ENCODE data around the gene CHST11. TPM values are rescaled to one million over a fixed set of nuclear protein-coding genes. Genes with fewer than 3 reads are reported as not detected.

The CHST11 gene
- total and polyA plus RNA-seq, 9 of the 15 experiments (the other 6 are each of a cell fraction or from before 2014, with no cell fraction given): 2.3 to 38.7 (median 15.0) TPM

- peaks cover 26 to 78% of the 10 kb centered on the region in 2 experiments for H3K4me1 ChIP-seq (replicated peaks in 1 of 2; ENCODE audit: control insufficient read depth in 2 of 2, insufficient read depth in 2 of 2, low read length in 2 of 2)
- H3K27me3 ChIP-seq (ENCODE audit: control insufficient read depth in 2 of 2, insufficient read depth in 2 of 2, low read length in 2 of 2): no peaks in the 10 kb centered on the region
- BruUV-seq (replicated peaks): no TSS peak
- peak overlapping the region; percentile 49 to 70; a peak in 2 of 4 replicates for H3K9ac ChIP-seq (ENCODE audit: insufficient read depth in 1 of 2, low read depth in 2 of 2, low read length in 2 of 2)
- CTCF ChIA-PET (ENCODE audit: low intra/inter-chr PET ratio): interaction anchor here (0.6 kb wide), 1 partner anchor 139 kb away, joined by 3 read pairs; no protein-coding TSS in a partner anchor
- DNase-seq (ENCODE audit: extremely low read depth in 1 of 4, low spot score in 3 of 4) (no peak), FAIRE-seq (no peak), ATAC-seq (no peak)
- H4K20me1 ChIP-seq (replicated peaks; ENCODE audit: control insufficient read depth, insufficient read depth, low read length): no peaks in the 10 kb centered on the region
- H2AFZ ChIP-seq (ENCODE audit: low read depth, low read length): peak overlapping the region; percentile 47
- peaks cover 77% of the 10 kb centered on the region for H3K79me2 ChIP-seq (ENCODE audit: control insufficient read depth, insufficient read depth, low read length)
- WGBS (ENCODE audit: insufficient coverage, low coverage, missing lambda C conversion rate): 54% methylated on average over 15 of the region's 15 CpGs
- no peaks in the 10 kb centered on the region for H3K9me1 ChIP-seq (ENCODE audit: control insufficient read depth, insufficient read depth, low read length)
- intact Hi-C loops (cut with micrococcal nuclease) (loop anchor here (5.0 kb wide), 2 partner anchors 75 to 215 kb away; no protein-coding TSS in a partner anchor), in situ Hi-C loops (cut with MboI) (no loop called here)
- H3K9me3 ChIP-seq (replicated peaks; ENCODE audit: control insufficient read depth, insufficient read depth, low read depth, low read length): no peaks in the 10 kb centered on the region
- POLR2A ChIA-PET: interaction anchor here (0.6 kb wide), 1 partner anchor 140 kb away, joined by 5 read pairs; the partner anchor contains the start of gene CHST11
- H3K36me3 ChIP-seq (ENCODE audit: control insufficient read depth, insufficient read depth, low read length): peaks cover 2% of the 10 kb centered on the region; the same call in 2 of the 3 replicates
- peak overlapping the region; percentile 84 for H3K27ac ChIP-seq (ENCODE audit: extremely low read depth, low read depth, low read length)
- H3K4me2 ChIP-seq (ENCODE audit: insufficient read depth, low read length): peak overlapping the region; percentile 69; the same call in 1 of the 2 replicates
- H3K4me3 ChIP-seq: no peak overlapping the region
- no peak for TF ChIP-seq ATF6 (CRISPR knock-in tag; IDR thresholded peaks at IDR 0.05)
- no peak for TF ChIP-seq SAFB2 (IDR thresholded peaks at IDR 0.05; ENCODE audit: borderline replicate concordance, low read depth, low read length, severe bottlenecking)
- no peak for TF ChIP-seq ZNF263 (CRISPR knock-in tag; IDR thresholded peaks at IDR 0.05; ENCODE audit: borderline replicate concordance)
- no peak for TF ChIP-seq ZNF224 (CRISPR knock-in tag; IDR thresholded peaks at IDR 0.05)
- TF ChIP-seq NR2C1 (IDR thresholded peaks at IDR 0.05): no peak
- TF ChIP-seq NR2C1 (tag; IDR thresholded peaks at IDR 0.05): no peak
- TF ChIP-seq ZKSCAN1 (IDR thresholded peaks at IDR 0.05; ENCODE audit: low read depth, low read length): peak; percentile 91
Observed at GRCh38 chr12:104596898-104597843, 140.4 kb downstream of the CHST11 start.
